Thymus (tissue), 11 donors: ENCODE results near the gene TIMM21. TPM values are rescaled to one million over a fixed set of nuclear protein-coding genes. Genes with fewer than 3 reads are reported as not detected.
A peak's percentile ranks its signal among the peaks of the same experiment; 100 is the strongest.

ENCODE experiments used
- DNase-seq, 9 donors: peaks; one replicate each; pipeline ENCODE4 v3.0.0-alpha.2; 2013; ENCODE audit warnings: low spot score in 9 of 9, low read depth in 6 of 9, missing footprints in 1 of 9
- H3K27ac ChIP-seq, 2 donors: one replicate each; pipeline ENCODE4 v1.5.1; 2013; ENCODE audit warnings: control low read depth in 1 of 2, low read depth in 1 of 2, low read length in 1 of 2, mild to moderate bottlenecking in 1 of 2, moderate library complexity in 1 of 2
- H3K27me3 ChIP-seq, 2 donors: one replicate each; pipeline ENCODE4 v1.5.1; 2013; ENCODE audit warnings: low read length in 1 of 2; ENCODE audit not compliant: control insufficient read depth in 2 of 2, insufficient read depth in 1 of 2
- H3K36me3 ChIP-seq, 2 donors: one replicate each; pipeline ENCODE4 v1.5.1; 2013; ENCODE audit warnings: low read length in 1 of 2, mild to moderate bottlenecking in 1 of 2, moderate library complexity in 1 of 2; ENCODE audit not compliant: control insufficient read depth in 2 of 2, insufficient read depth in 2 of 2
- H3K4me1 ChIP-seq, 2 donors: one replicate each; pipeline ENCODE4 v1.5.1; 2013; ENCODE audit warnings: low read length in 2 of 2; ENCODE audit not compliant: control insufficient read depth in 2 of 2, insufficient read depth in 2 of 2
- H3K4me3 ChIP-seq, 2 donors: one replicate each; pipeline ENCODE4 v1.5.1; 2013; ENCODE audit warnings: low read length in 2 of 2, control low read depth in 1 of 2, mild to moderate bottlenecking in 1 of 2
- H3K9me3 ChIP-seq, 2 donors: one replicate each; pipeline ENCODE4 v1.5.1; 2013; ENCODE audit warnings: low read length in 1 of 2, mild to moderate bottlenecking in 1 of 2; ENCODE audit not compliant: control insufficient read depth in 2 of 2, insufficient read depth in 1 of 2
- WGBS: extraction: QIAGEN DNeasy Blood & Tissue Kit; methylation state at CpG from one replicate; pipeline ENCODE4 v1.1.7; 2013; 5-methylcytosine and 5-hydroxymethylcytosine counted together
- polyA plus RNA-seq: library from polyadenylated mRNA; stranded (reverse); fragments of 200-250 nt; gene quantifications from one replicate; pipeline ENCODE4 v1.2.3, GENCODE V29; 2013
- total RNA-seq: library from RNA; stranded (reverse); fragments of 120-200 nt; gene quantifications from one replicate; pipeline ENCODE4 v1.2.4, GENCODE V29; 2013
- donor health status: healthy.

The TIMM21 gene
- total and polyA plus RNA-seq, 2 donors: 19.7 to 34.5 TPM

DNA sequence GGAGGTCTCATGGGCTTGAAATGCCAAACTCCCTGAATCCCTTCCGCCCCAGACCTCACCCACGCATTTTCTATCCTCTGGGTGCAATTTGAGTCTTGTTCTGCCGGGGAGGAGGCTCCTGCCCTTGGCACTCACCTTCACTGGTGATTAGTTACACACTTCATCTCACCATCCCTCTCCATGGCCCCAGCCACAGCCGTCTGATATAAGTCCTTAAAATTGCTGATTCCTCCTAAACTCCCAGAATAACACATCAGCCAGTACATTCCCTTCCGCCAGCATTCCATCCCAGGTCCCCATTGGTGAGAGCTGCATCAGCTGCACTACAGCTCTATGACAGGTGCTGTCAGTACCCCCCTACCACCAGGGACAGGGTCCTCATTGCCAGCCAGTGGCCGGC, 3.9 kb downstream of the TIMM21 start:
- no peak for DNase-seq
- Histone ChIP-seq H3K4me1 (peaks cover 10 to 18% of the 10 kb centered on the region in 2 donors), H3K27me3 (no peaks in the 10 kb centered on the region), H3K27ac (no peak overlapping the region), H3K36me3 (peaks cover 18 to 29% of the 10 kb centered on the region in 2 donors), H3K4me3 (no peak overlapping the region), H3K9me3 (no peaks in the 10 kb centered on the region)
- 96% methylated on average over 6 of the region's 6 CpGs for WGBS

DNA sequence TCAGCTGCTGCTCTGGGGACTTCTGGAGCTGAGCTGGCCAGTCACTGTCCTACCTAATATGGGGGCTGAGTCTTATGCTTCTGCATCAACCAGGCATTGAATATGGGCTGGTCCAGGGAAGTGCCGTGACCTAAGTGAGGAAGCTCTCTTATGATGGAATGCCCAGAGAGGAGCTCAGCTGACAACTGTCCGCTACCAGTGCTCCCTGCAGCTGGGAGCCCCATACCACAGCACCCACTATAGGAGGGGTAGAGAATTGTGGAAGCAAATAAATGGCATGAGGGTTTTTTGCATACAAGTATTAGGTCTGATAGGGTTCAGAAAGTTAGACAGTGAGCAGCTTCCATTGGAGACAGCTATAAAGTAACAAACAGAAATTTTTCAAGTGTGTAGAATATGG, 4.5 kb downstream of the TIMM21 start:
- Histone ChIP-seq H3K9me3 (no peaks in the 10 kb centered on the region), H3K27me3 (no peaks in the 10 kb centered on the region), H3K4me1 (peaks cover 10 to 16% of the 10 kb centered on the region in 2 donors), H3K36me3 (peaks cover 19 to 32% of the 10 kb centered on the region in 2 donors), H3K27ac (no peak overlapping the region), H3K4me3 (no peak overlapping the region)
- no peak for DNase-seq
- whole genome bisulfite sequencing: 97% methylated on average over 2 of the region's 2 CpGs

DNA sequence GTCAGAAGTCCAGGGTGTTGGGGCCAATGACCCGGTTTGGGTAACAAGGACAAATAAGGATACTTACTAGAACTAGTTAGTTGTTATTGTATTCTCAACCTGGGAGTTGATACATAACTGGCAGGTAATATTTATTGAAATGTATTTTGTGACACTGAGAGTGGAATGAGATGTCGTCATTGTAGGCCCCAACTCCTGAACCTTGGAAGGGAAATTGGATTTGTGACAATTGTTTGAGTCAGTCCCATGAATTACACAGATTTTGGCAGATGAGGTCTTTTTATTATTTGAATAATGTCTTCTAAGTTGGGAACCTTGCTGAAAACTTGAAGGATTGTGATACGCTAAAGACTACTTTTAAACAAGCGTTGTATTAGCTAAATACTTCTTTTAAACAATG, 5.1 kb downstream of the TIMM21 start:
- Histone ChIP-seq H3K9me3 (no peaks in the 10 kb centered on the region), H3K4me1 (peaks cover 10 to 13% of the 10 kb centered on the region in 2 donors), H3K27ac (no peak overlapping the region), H3K27me3 (no peaks in the 10 kb centered on the region), H3K36me3 (peaks cover 24 to 35% of the 10 kb centered on the region in 2 donors), H3K4me3 (no peak overlapping the region)
- WGBS: 97% methylated on average over 4 of the region's 4 CpGs
- DNase-seq: no peak

DNA sequence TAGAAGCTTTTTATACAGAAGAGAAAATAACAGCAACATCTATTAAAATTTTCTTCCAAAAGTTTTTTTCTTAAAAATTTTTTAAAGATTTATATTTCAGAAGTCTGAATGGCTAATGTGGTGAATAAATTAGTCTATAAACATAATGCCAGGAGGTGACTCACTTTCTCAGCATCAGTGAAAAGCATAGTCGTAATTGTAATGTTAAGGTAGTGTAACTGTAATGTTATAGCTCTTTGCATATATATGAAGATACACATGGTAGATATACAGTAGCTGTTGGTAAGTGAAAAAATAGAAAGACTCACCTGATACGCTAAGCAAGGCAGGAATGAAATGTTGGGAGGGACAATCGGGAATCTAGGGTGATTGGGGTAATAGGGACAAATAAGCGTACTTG, 5.5 kb downstream of the TIMM21 start:
- no peak for DNase-seq
- Histone ChIP-seq H3K4me1 (peaks cover 10 to 12% of the 10 kb centered on the region in 2 donors), H3K27ac (no peak overlapping the region), H3K4me3 (no peak overlapping the region), H3K27me3 (no peaks in the 10 kb centered on the region), H3K9me3 (no peaks in the 10 kb centered on the region), H3K36me3 (peaks cover 25 to 37% of the 10 kb centered on the region in 2 donors)
- WGBS: 98% methylated on average over 4 of the region's 4 CpGs

DNA sequence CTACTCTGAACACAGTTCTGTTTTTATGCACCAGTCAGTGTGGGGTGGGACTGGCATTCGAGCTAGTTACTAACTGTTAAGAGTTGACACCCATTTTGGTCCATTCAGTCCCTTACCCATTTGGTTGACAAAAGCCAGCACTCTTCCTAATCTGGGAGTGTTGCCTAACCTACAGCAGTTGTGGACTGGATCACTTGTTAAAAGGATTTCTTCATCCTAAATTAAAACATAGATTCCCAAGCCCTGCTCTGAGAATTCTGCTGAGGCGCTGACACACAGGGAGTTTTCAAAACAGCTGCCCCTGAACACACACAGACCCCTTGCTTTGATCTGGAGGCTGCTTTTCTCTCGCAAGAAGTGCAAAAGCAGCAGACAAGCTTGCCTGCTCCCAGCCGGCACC, 6.4 kb downstream of the TIMM21 start:
- H3K4me3 ChIP-seq: no peak overlapping the region
- H3K9me3 ChIP-seq: no peaks in the 10 kb centered on the region
- no peaks in the 10 kb centered on the region for H3K27me3 ChIP-seq
- H3K4me1 ChIP-seq: peaks cover 7 to 10% of the 10 kb centered on the region in 2 donors
- 98% methylated on average over 4 of the region's 4 CpGs for WGBS
- no peak for DNase-seq
- H3K36me3 ChIP-seq: peaks cover 30 to 46% of the 10 kb centered on the region in 2 donors
- no peak overlapping the region for H3K27ac ChIP-seq

DNA sequence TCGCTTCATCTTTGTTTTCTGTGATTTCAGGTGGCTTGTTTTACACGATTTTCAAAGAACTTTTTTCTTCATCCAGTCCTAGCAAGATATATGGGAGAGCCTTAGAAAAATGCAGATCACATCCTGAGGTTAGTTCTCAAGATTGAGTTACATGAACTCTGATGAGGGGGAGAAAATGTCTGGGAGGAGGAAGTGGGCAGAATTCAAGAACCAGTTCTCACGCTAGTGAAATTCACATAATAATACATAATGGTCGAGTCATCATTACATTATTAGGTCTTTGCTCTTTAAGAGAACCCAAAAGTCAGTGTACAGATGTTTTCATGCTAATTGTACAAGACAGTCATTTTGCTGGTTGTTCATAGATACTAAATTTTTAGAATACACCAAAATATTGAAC, 7.0 kb downstream of the TIMM21 start:
- Histone ChIP-seq H3K27me3 (no peaks in the 10 kb centered on the region), H3K4me3 (no peak overlapping the region), H3K36me3 (peaks cover 33 to 46% of the 10 kb centered on the region in 2 donors), H3K27ac (no peak overlapping the region), H3K9me3 (no peaks in the 10 kb centered on the region), H3K4me1 (peaks cover 4 to 6% of the 10 kb centered on the region in 2 donors)
- DNase-seq: no peak
- 93% methylated on average over 4 of the region's 4 CpGs for WGBS

DNA sequence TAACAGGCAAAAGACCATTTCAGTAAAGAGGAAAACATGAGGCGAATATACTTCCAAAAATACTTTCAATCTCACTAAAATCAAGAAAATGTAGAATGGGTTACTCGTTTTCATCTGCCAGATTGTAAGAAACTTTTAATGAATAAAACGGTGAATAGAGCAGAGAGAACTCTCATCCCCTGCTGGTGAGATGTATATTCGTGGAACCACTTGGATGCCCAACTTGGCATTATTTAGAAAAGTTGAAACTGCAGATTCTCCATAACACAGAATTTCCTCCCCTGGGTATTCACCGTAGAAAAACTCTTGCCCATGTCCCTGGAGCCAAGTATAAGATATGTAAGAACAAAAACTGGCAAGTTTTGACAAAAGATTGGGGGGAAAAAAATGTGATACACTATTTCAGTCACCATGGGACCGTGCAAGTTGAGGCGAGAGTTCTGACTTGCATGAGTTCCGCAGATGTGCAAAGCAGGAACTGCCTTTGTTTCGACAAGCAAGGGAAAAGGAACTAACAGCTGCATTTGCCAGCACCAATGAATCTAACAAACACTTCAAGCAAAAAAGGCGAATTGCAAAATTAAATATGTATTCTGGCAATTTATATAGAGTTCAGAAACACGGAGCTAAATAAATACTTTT, 14.8 kb downstream of the TIMM21 start:
- Histone ChIP-seq H3K4me3 (no peak overlapping the region), H3K4me1 (no peaks in the 10 kb centered on the region), H3K27ac (peak overlapping the region in 1 of 2 donors; percentile 43), H3K36me3 (peaks cover 16 to 19% of the 10 kb centered on the region in 2 donors), H3K27me3 (no peaks in the 10 kb centered on the region), H3K9me3 (no peaks in the 10 kb centered on the region)
- peak in 2 of 9 donors; percentile 6 to 42 for DNase-seq
- 59% methylated on average over 11 of the region's 11 CpGs for WGBS

DNA sequence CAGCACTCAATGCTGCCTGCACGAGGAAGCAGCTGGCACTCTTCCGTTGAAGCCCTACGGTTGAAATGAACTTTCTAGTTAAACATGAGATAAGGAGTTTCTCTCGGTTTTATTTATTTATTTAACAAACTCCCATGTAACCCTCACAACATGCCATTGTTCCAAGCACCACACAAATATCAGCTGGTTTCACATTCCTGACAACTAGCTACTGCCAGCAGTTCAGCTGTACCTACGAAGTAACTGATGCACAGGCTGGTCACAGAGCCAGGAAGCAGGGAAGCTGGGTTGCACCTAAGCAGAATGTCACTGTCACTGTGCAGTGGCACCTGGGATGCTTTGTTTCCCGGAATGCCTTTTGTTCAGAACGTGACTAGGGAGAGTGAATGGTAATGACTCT, 18.1 kb downstream of the TIMM21 start:
- Histone ChIP-seq H3K36me3 (peaks cover 0 to 4% of the 10 kb centered on the region in 2 donors), H3K4me1 (no peaks in the 10 kb centered on the region), H3K27me3 (peaks cover 0 to 2% of the 10 kb centered on the region in 2 donors), H3K27ac (no peak overlapping the region), H3K4me3 (no peak overlapping the region), H3K9me3 (no peaks in the 10 kb centered on the region)
- no peak for DNase-seq
- WGBS: 90% methylated on average over 7 of the region's 7 CpGs

DNA sequence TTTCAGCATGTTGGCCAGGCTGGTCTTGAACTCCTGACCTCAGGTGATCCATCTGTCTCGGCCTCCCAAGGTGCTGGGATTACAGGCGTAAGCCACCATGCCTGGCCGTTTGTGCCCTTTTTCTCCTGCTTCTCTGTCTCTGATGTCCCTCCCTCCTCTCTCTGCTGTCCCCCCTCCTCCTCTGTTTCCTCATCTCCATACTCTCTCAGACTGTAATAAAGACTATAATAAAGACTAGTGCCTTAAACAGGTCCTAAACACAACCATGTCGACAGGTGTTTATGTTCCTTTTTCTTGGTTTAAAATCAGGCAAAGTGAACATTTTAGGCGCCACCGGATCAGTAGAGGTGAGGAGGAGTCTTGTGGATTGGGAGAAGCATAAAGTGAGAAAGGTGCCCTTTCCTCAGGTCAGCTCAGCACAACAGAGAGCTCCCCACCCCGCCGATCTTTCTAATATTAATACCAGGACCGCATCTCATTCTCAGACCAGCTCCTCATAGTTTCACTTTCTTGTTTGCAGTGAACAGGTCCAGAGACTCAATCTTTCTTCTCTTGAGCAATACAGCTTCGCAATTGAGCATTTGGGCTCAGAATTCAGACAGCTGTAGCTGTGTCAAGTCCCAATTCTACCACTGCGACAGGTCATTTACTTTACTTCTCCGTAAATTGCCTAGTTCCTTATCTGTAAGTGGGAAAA, 23.7 kb downstream of the TIMM21 start:
- H3K27ac ChIP-seq: no peak overlapping the region
- WGBS: 79% methylated on average over 12 of the region's 12 CpGs
- no peak overlapping the region for H3K4me3 ChIP-seq

More for the DNA sequence above, 23.7 kb downstream of the TIMM21 start:
- DNase-seq: no peak
- Histone ChIP-seq H3K27me3 (peaks cover 0 to 6% of the 10 kb centered on the region in 2 donors), H3K9me3 (no peaks in the 10 kb centered on the region), H3K36me3 (no peaks in the 10 kb centered on the region), H3K4me1 (no peaks in the 10 kb centered on the region)
